MV-4-11 (cell line): Measurements from ENCODE around the gene CARD14.
"Not testable (repeated sequence)": the region's sequence is repeated elsewhere in the genome, so short reads cannot be mapped to it uniquely, and the experiment has no call there.

Source experiments
- DNase-seq: peaks from one replicate; lab custom pipeline; 2025; lab: John Stamatoyannopoulos, UW

Gene CARD14

DNA sequence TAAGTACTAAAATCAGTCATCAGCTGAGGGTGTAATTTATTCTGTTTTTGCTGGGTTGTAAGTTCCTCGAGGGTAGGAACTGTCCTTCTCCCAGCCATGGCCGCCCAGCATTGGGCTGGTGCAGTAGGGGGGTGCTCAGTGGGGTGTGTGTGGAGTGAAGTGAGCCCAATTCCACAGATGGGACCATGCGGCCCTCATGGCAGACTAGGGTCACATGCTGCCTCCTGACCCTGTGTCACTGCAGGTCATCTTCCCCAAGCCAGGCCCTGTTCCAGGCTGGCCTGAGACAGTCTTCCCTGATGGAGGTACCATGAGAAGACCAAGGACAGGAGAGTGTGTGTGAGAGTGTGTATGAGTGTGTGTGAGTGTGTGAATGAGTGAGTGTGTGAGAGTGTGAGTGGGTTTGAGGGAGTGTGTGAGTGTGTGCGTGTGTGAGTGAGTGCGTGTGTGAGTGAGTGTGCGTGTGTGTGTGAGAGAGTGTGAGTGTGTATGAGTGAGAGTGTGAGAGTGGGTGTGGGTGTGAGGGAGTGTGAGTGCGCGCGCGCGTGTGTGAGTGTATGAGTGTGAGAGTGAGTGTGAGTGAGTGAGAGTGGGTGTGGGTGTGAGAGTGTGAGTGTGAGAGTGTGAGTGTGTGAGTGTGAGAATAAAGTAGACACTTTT is 54.1 kb downstream of the CARD14 start:
- DNase-seq: no peak

- DNase-seq: no peak
Measured at GRCh38 chr17:80224683-80225082, 54.9 kb downstream of the CARD14 start.

DNA sequence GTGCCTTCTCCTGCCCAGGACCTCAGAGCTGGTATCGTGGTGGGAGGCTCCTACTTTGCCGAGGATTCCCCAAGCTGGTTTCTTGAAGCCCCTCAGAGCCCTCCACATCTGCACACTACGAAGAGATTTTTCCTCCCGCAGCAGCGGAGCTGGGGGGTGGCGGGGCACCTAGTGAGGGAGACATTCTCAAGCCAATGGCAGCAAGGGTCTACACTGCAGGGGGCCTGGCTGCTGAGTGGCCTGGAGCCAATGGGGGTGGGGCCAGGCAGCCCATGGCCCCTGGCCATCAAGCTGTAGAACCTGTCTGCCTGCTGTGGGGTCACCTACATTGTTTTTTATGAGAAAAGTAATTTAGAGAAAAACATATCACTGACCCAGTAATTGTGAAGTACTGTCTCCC is 55.4 kb downstream of the CARD14 start:
- no peak for DNase-seq

GRCh38 chr17:80227156-80227555 is 57.3 kb downstream of the CARD14 start:
- no peak for DNase-seq

GRCh38 chr17:80227666-80228065 is 57.8 kb downstream of the CARD14 start:
- no peak for DNase-seq

DNA sequence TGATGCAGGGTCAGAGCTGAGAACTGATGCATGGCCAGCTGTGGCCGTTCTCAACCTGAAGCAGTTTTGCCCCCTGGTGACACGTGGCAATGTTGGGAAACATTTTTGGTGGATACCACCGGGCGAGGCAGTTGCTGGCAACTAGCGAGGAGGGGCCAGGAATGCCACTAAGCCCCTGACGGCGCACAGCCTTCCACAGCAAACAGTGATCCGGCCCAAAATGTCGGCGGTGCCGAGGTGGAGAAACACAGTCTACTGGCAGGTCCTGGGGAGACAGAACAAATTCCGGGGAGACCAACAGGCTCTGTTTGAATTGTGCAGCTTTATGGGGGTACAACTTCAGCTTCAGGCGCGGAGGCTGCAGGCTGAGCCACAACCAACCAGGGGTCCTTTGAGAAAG is 58.6 kb downstream of the CARD14 start:
- no peak for DNase-seq

GRCh38 chr17:80229011-80229410 is 59.2 kb downstream of the CARD14 start:
- DNase-seq: no peak

DNA sequence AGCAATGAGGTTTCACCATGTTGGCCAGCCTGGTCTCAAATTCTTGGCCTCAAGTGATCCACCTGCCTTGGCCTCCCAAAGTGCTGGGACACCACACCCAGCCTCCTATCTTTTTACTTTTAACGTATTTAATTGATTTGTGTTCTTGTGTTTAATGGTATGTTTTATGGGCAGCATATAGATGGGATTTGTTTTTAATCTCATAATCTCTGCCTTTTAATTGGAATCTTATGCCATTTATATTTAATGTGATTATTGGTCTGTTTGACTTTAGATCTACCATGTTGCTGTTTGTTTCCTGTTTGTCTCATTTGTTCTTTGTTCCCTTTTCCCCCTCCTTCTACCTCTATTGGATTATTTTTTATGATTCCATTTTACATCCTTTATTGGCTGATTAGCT is 62.6 kb downstream of the CARD14 start:
- no peak for DNase-seq

DNA sequence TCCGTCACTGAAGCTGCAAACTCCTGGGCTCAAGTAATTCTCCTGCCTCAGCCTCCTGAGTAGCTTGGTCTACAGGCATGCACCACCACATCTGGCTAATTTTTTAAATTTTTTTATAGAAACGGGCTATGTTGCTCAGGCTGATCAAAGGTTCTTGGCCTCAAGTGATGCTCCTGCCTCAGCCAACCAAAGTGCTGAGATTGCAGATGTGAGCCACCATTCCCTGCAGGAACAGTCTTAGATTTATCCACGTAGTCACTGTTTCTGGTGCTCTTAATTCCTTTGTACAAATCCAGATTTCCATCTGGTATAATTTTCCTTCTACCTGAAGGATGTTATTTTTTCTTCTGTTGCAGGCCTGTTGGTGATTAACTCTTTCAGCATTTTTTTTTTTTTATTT is 63.4 kb downstream of the CARD14 start:
- DNase-seq: no peak

DNA sequence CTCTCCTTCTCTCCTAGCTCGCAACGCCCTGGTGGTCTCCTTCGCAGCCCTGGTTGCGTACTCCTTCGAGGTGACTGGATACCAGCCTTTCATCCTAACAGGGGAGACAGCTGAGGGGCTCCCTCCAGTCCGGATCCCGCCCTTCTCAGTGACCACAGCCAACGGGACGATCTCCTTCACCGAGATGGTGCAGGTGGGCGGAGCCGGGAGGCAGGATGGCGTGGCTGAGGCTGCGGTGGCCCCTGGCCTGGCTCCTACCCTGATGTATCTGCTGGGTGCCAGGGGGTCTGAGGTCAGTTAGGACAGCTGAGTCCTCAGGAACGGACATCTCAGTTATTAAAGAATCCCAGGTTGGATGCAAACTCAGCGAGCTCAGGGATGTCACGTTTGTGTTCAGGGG is 67.1 kb downstream of the CARD14 start:
- no peak for DNase-seq

DNA sequence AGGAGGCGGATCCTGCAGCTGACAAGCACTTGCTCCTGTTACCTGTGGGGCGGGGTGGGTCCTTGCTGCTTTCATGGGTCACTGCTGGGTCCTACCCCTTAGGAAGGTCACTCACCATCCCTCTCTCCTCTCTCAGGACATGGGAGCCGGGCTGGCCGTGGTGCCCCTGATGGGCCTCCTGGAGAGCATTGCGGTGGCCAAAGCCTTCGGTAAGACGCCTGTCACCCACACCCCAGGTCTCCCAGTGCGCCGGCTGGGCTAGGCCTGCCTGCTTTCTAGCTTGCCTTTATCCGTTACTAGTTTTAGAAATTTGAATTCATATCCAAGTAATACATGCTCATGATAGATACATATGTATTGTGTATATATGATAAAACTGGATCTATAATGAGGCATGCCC is 67.6 kb downstream of the CARD14 start:
- no peak for DNase-seq

- DNase-seq: peak; percentile 66
Measured at GRCh38 chr17:80242505-80242904, 72.7 kb downstream of the CARD14 start.

DNA sequence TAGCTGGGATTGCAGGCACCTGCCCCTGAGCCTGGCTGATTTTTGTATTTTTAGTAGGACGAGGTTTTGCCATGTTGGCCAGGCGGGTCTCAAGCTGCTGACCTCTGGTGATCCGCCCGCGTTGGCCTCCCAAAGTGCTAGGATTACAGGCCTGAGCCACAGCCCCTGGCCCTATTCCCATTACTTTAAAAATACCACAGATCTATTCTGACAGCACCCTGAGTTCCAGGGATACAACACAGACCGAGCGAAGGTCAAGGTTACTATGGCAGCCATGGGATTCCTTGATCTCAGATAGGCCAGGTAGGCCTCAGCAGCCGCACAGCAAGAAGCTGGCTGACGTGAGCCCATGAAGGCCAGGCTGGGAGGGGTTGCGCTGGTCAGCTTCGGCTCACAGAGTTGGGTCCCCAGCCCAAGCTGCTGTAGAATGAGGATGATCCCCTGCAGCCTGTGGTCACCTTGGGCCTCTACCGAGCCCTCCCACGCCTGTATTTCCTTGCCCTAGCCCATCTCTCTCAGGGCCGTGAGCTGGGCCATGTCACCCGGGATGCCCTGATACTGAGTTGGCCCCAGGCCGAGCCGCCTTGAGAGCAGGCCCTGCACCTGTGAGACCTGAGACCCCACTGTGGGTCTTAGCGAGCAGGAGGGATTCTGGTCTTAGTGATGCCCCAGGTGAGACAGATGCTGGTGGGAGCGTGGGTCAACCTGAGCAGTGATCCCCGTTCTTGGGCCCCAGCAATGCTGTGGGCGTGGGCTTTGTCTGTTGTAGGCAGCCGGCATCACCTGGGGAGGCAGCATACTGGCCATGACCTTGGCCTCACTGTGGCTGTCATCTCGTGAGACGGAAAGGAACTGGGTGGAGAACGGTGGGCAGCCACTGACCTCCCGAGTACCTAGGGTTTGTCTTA is 74.0 kb downstream of the CARD14 start:
- no peak for DNase-seq

GRCh38 chr17:80244448-80244847 is 74.6 kb downstream of the CARD14 start:
- DNase-seq: not testable (repeated sequence)

DNA sequence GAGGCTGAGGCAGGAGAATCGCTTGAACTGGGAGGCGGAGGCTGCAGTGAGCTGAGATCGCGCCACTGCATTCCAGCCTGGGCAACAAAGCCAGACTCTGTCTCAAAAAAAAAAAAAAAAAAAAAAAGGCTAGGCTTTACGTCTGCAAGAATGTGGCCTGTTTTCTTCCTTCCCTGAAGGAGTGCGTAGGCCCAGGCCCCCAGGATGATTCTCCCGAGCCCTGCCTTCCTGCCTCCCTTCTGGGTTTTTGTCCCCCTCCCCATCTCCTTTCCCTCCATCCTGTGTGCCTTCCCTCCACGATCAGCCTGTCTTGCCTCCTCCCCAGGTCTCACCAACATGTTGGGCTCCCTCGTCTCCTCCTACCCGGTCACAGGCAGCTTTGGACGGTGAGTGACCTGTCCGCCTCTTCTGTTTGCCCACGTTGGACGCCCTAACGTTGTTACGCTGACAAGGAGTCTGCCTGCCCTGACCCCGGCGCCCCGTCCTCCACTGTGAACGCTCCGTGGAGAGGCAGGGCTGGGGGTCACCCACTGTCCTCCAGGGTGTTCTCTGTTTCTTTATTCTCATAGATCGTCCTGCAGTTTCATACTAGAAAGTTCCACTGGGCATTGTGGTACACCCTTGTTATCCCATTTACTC is 75.2 kb downstream of the CARD14 start:
- DNase-seq: no peak

- DNase-seq: no peak
Measured at GRCh38 chr17:80245566-80246265, 75.9 kb downstream of the CARD14 start.

GRCh38 chr17:80246266-80246681 is 76.4 kb downstream of the CARD14 start:
- DNase-seq: no peak

- DNase-seq: no peak
Measured at GRCh38 chr17:80246726-80247125, 76.9 kb downstream of the CARD14 start.

DNA sequence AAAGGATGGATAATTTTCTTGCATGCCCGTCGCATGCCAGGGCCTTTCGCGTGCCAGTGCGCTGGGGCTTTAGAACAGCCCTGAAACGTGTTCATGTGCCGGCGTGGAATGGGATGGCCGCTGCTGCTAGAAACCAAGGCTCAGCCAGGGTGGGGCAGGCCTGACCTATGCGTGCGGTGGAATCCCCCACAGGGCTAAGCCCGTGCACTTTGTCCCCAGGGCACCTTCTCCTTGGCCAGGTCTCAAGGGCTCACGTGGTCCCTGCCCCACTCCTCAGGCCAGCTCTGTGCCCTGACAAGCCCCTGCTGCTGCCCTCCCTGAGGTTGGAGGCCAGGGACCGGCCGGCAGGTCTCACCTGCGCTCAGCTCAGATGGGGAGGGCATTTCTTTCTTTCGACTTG is 77.7 kb downstream of the CARD14 start:
- no peak for DNase-seq

- no peak for DNase-seq
Measured at GRCh38 chr17:80248001-80248893, 78.4 kb downstream of the CARD14 start.
